H1 (cell line): ENCODE measurements around the gene KRT84. TPM values are rescaled to one million over a fixed set of nuclear protein-coding genes. Genes with fewer than 3 reads are reported as not detected.

Source experiments
- CTCF ChIA-PET: fragments of 300-600 bp; sonication (Branson Sonifier 250); formaldehyde crosslinking; loops from one replicate; lab custom pipeline; 2021; ENCODE audit not compliant: partially characterized antibody; lab: Charles Lee
- POLR2A ChIA-PET: fragments of 300-600 bp; sonication (Branson Sonifier 250); formaldehyde crosslinking; loops from one replicate; lab custom pipeline; 2021; ENCODE audit warnings: inconsistent platforms; ENCODE audit not compliant: partially characterized antibody; lab: Charles Lee
- DNase-seq, 2 experiments: peaks; one replicate each; pipeline versions ENCODE4 v3.0.0 to v3.0.0-alpha.2; 2010 to 2022; ENCODE audit warnings: low spot score in 2 of 2, low read depth in 1 of 2, mixed read lengths in 1 of 2
- FAIRE-seq: peaks from 2 replicates; lab custom pipeline; 2011; peaks lifted over from hg19 to GRCh38; lab: Jason Lieb, UNC
- H2AFZ ChIP-seq: 2 replicates; pipeline ENCODE4 v1.8.1; 2012; ENCODE audit warnings: low read length, inconsistent platforms
- H2AK5ac ChIP-seq: 2 replicates; pipeline ENCODE4 v1.6.1; 2013; ENCODE audit warnings: low read depth, low read length
- H2BK120ac ChIP-seq: replicated peaks from 2 replicates; pipeline ENCODE3; 2013; ENCODE audit warnings: low read depth, low read length, inconsistent platforms
- H2BK12ac ChIP-seq: 2 replicates; pipeline ENCODE4 v1.6.1; 2013; ENCODE audit warnings: low read depth, low read length
- H2BK15ac ChIP-seq: 2 replicates; pipeline ENCODE4 v1.6.1; 2013; ENCODE audit warnings: low read length
- H2BK20ac ChIP-seq: 2 replicates; pipeline ENCODE4 v1.6.1; 2013; ENCODE audit warnings: low read length
- H2BK5ac ChIP-seq: 2 replicates; pipeline ENCODE4 v1.6.1; 2013; ENCODE audit warnings: low read depth, low read length
- H3K14ac ChIP-seq: 2 replicates; pipeline ENCODE4 v1.6.1; 2013; ENCODE audit warnings: inconsistent platforms; ENCODE audit not compliant: insufficient read length
- H3K18ac ChIP-seq: 2 replicates; pipeline ENCODE4 v1.6.1; 2013; ENCODE audit warnings: low read length; ENCODE audit errors: extremely low read depth
- H3K23ac ChIP-seq: 2 replicates; pipeline ENCODE4 v1.6.1; 2013; ENCODE audit warnings: inconsistent platforms; ENCODE audit not compliant: insufficient read length
- H3K23me2 ChIP-seq: 2 replicates; pipeline ENCODE4 v1.6.1; 2013; ENCODE audit warnings: low read depth, low read length
- H3K27ac ChIP-seq: 2 replicates; pipeline ENCODE4 v1.6.1; 2011; ENCODE audit warnings: low read depth, low read length, inconsistent platforms
- H3K27me3 ChIP-seq, 4 experiments: replicated peaks in 1 of 4; 1 replicate in 1 of 4; 2 replicates in 3 of 4; pipeline versions ENCODE4 v1.6.1 to v1.8.1; 2011 to 2013; ENCODE audit warnings: low read length in 3 of 4, mild to moderate bottlenecking in 3 of 4, inconsistent platforms in 2 of 4, mixed read lengths in 2 of 4, moderate library complexity in 1 of 4; ENCODE audit not compliant: control insufficient read depth in 3 of 4, insufficient read depth in 3 of 4; ENCODE audit errors: extremely low read depth in 1 of 4
- H3K36me3 ChIP-seq, 4 experiments: 2 replicates each; pipeline versions ENCODE4 v1.6.1 to v1.8.1; 2011 to 2013; ENCODE audit warnings: mild to moderate bottlenecking in 4 of 4, low read length in 3 of 4, moderate library complexity in 2 of 4, control low read depth in 1 of 4, inconsistent platforms in 1 of 4; ENCODE audit not compliant: insufficient read depth in 4 of 4, control insufficient read depth in 2 of 4
- H3K4ac ChIP-seq: replicated peaks from 2 replicates; pipeline ENCODE3; 2013; ENCODE audit warnings: low read length, low read depth, mixed read lengths, inconsistent platforms; ENCODE audit not compliant: insufficient read length
- H3K4me1 ChIP-seq, 4 experiments: replicated peaks in 1 of 4; 1 replicate in 1 of 4; 2 replicates in 3 of 4; pipeline versions ENCODE4 v1.6.1 to v1.8.1; 2011 to 2013; ENCODE audit warnings: low read length in 3 of 4, inconsistent platforms in 2 of 4, mixed read lengths in 1 of 4; ENCODE audit not compliant: insufficient read depth in 4 of 4, control insufficient read depth in 3 of 4
- H3K4me2 ChIP-seq, 2 experiments: 2 replicates each; pipeline versions ENCODE4 v1.6.1 to v1.8.1; 2011 to 2013; ENCODE audit warnings: low read depth in 2 of 2, low read length in 2 of 2, control low read depth in 1 of 2, inconsistent platforms in 1 of 2, mild to moderate bottlenecking in 1 of 2; ENCODE audit not compliant: insufficient read depth in 1 of 2
- H3K4me3 ChIP-seq, 4 experiments: fragments of 200-600, 300-600 bp in 1 of 4; sonication (generic), shearing (Covaris generic), sonication (Bioruptor Twin) in 1 of 4; 2 replicates each; pipeline versions ENCODE4 v1.5.1 to v1.8.1; 2011 to 2016; ENCODE audit warnings: low read length in 4 of 4, low read depth in 3 of 4, control low read depth in 2 of 4, inconsistent platforms in 2 of 4, mild to moderate bottlenecking in 2 of 4, mixed read lengths in 1 of 4, moderate library complexity in 1 of 4; ENCODE audit not compliant: insufficient read depth in 2 of 4; ENCODE audit errors: extremely low read depth in 1 of 4
- H3K56ac ChIP-seq: replicated peaks from 2 replicates; pipeline ENCODE3; 2013; ENCODE audit warnings: low read depth, mild to moderate bottlenecking, mixed read lengths, low read length, inconsistent platforms; ENCODE audit not compliant: insufficient read length
- H3K79me1 ChIP-seq: 2 replicates; pipeline ENCODE4 v1.6.1; 2013; ENCODE audit warnings: low read depth, low read length, control low read depth
- H3K79me2 ChIP-seq, 2 experiments: 2 replicates each; pipeline versions ENCODE4 v1.6.1 to v1.8.1; 2012 to 2013; ENCODE audit warnings: low read length in 2 of 2, mild to moderate bottlenecking in 2 of 2, inconsistent platforms in 1 of 2; ENCODE audit not compliant: insufficient read depth in 2 of 2, control insufficient read depth in 1 of 2
- H3K9ac ChIP-seq, 4 experiments: replicated peaks in 1 of 4; 1 replicate in 1 of 4; 2 replicates in 3 of 4; pipeline versions ENCODE4 v1.6.1 to v1.8.1; 2011 to 2013; ENCODE audit warnings: low read depth in 3 of 4, low read length in 3 of 4, control low read depth in 2 of 4, mild to moderate bottlenecking in 2 of 4, moderate library complexity in 2 of 4, inconsistent platforms in 1 of 4; ENCODE audit errors: extremely low read depth in 1 of 4
- H3K9me3 ChIP-seq, 2 experiments: 2 replicates each; pipeline versions ENCODE4 v1.6.1 to v1.8.1; 2012 to 2013; ENCODE audit warnings: mild to moderate bottlenecking in 2 of 2, moderate library complexity in 2 of 2, control low read depth in 1 of 2, inconsistent platforms in 1 of 2, low read depth in 1 of 2, low read length in 1 of 2, mixed read lengths in 1 of 2; ENCODE audit not compliant: insufficient read depth in 2 of 2
- H4K20me1 ChIP-seq, 2 experiments: replicated peaks in 1 of 2; 2 replicates each; pipeline versions ENCODE3 to v1.8.1; 2011 to 2013; ENCODE audit warnings: inconsistent platforms in 2 of 2, low read length in 2 of 2, mild to moderate bottlenecking in 1 of 2; ENCODE audit not compliant: insufficient read depth in 2 of 2, control insufficient read depth in 1 of 2
- H4K5ac ChIP-seq: 2 replicates; pipeline ENCODE4 v1.6.1; 2013; ENCODE audit warnings: low read length, low read depth, mixed read lengths, inconsistent platforms; ENCODE audit not compliant: insufficient read length
- H4K8ac ChIP-seq: 2 replicates; pipeline ENCODE4 v1.8.0; 2013; ENCODE audit warnings: mild to moderate bottlenecking, moderate library complexity, low read length, inconsistent platforms; ENCODE audit not compliant: insufficient read depth; ENCODE audit errors: extremely low read depth
- H4K91ac ChIP-seq: replicated peaks from 2 replicates; pipeline ENCODE3; 2013; ENCODE audit warnings: low read length, mixed read lengths, inconsistent platforms; ENCODE audit not compliant: insufficient read length
- CBX5 ChIP-seq: fragments of 300-800, 300-1000 bp; sonication (generic); IDR thresholded peaks from 2 replicates; pipeline ENCODE4 v1.7.1; 2016; ENCODE audit warnings: antibody characterized with exemption, low read length, low read depth
- CBX8 ChIP-seq: fragments of 300-800, 300-1000 bp; sonication (generic); IDR thresholded peaks from 2 replicates; pipeline ENCODE4 v1.7.1; 2016; ENCODE audit warnings: low read depth, low read length, borderline replicate concordance
- CTCF ChIP-seq, 3 experiments: IDR thresholded peaks; 1 replicate in 2 of 3; 2 replicates in 1 of 3; pipeline versions ENCODE4 v1.5.1 to v1.6.1; 2011; ENCODE audit warnings: low read length in 3 of 3, mild to moderate bottlenecking in 3 of 3, inconsistent platforms in 2 of 3, low read depth in 1 of 3, moderate library complexity in 1 of 3; ENCODE audit not compliant: insufficient read depth in 1 of 3; ENCODE audit errors: control extremely low read depth in 1 of 3
- EP300 ChIP-seq, 2 experiments: IDR thresholded peaks; 1 replicate in 1 of 2; 2 replicates in 1 of 2; pipeline ENCODE4 v1.6.1; 2011 to 2012; ENCODE audit warnings: low read depth in 2 of 2, low read length in 2 of 2, mild to moderate bottlenecking in 2 of 2, borderline replicate concordance in 1 of 2, inconsistent platforms in 1 of 2, moderate library complexity in 1 of 2
- PHF8 ChIP-seq: fragments of 200-600 bp; sonication (generic); conservative IDR thresholded peaks from 2 replicates; pipeline ENCODE4 v1.7.1; 2012; ENCODE audit warnings: low read depth, mild to moderate bottlenecking, inconsistent platforms, low read length, moderate library complexity
- POLR2A ChIP-seq, 2 experiments: IDR thresholded peaks; 1 replicate in 1 of 2; 2 replicates in 1 of 2; pipeline ENCODE4 v1.6.1; 2011; ENCODE audit warnings: low read depth in 2 of 2, low read length in 2 of 2, mild to moderate bottlenecking in 2 of 2; ENCODE audit errors: control extremely low read depth in 1 of 2
- RBBP5 ChIP-seq: IDR thresholded peaks from 2 replicates; pipeline ENCODE4 v1.7.1; 2012; ENCODE audit warnings: low read depth, mild to moderate bottlenecking, inconsistent platforms, low read length, moderate library complexity, borderline replicate concordance
- RNF2 ChIP-seq: fragments of 200-900, 300-1000 bp; sonication (generic); IDR thresholded peaks from 2 replicates; pipeline ENCODE4 v1.7.1; 2016; ENCODE audit warnings: borderline replicate concordance, low read depth, mild to moderate bottlenecking, antibody characterized with exemption, low read length; ENCODE audit not compliant: poor library complexity, severe bottlenecking; ENCODE audit errors: missing control alignments
- SUZ12 ChIP-seq: fragments of 200-600 bp; sonication (generic); IDR thresholded peaks from 2 replicates; pipeline ENCODE4 v1.6.1; 2012; ENCODE audit warnings: mild to moderate bottlenecking, inconsistent platforms, low read length, moderate library complexity, mixed read lengths
- TEAD4 ChIP-seq: IDR thresholded peaks from 2 replicates; pipeline ENCODE4 v1.6.1; 2012; ENCODE audit warnings: low read depth, low read length, inconsistent platforms, mixed read lengths
- WGBS, 2 experiments: shearing (Covaris generic) in 1 of 2; methylation state at CpG; one replicate each; pipeline versions ENCODE4 v1.1.6 to v1.1.7; 2013 to 2015; ENCODE audit warnings: low lambda C conversion rate in 2 of 2, mixed read lengths in 2 of 2, inconsistent platforms in 1 of 2, low coverage in 1 of 2, missing lambda C conversion rate in 1 of 2; ENCODE audit not compliant: insufficient replicate concordance in 2 of 2, insufficient coverage in 1 of 2, insufficient read length in 1 of 2; ENCODE audit errors: extremely low coverage in 1 of 2, missing lambda C conversion rate in 1 of 2; 5-methylcytosine and 5-hydroxymethylcytosine counted together
- polyA plus RNA-seq, 7 experiments: library from polyadenylated mRNA; depleted of rRNA in 3 of 7; stranded (reverse) in 5 of 7; unstranded in 2 of 7; fragments of >200 nt in 5 of 7; fragments of 200-250 nt in 2 of 7; gene quantifications; 1 replicate in 5 of 7; 2 replicates in 1 of 7; 4 replicates in 1 of 7; pipeline versions ENCODE4 v1.2.1 to v1.2.3, GENCODE V29; 2011 to 2013; ENCODE audit warnings: missing spikeins in 2 of 7, mixed read lengths in 2 of 7
- total RNA-seq: library from RNA; stranded (reverse); fragmentation: NEBNext Ultra II Directional; extraction: Animal tissue kit (Norgen Biotek cat#: 25700); gene quantifications from 2 replicates; pipeline ENCODE4 v1.2.1, GENCODE V29; 2021

Gene KRT84
- total and polyA plus RNA-seq, 2 of the 8 experiments (the other 6 are each of a cell fraction or from before 2014, with no cell fraction given) = not detected

- ChIA-PET POLR2A (no interaction called here), CTCF (interaction anchor here (0.7 to 6.7 kb wide), 22 partner anchors 7 to 515 kb away, joined by 3 to 88 read pairs (median 4); no protein-coding TSS in a partner anchor)
- Histone ChIP-seq H3K36me3 (no peaks in the 10 kb centered on the region), H3K79me2 (no peaks in the 10 kb centered on the region), H3K4me2 (no peak overlapping the region), H2BK120ac (no peak overlapping the region), H2BK5ac (no peak overlapping the region), H3K23me2 (no peaks in the 10 kb centered on the region), H2BK20ac (no peak overlapping the region), H3K18ac (no peak overlapping the region), H4K91ac (no peak overlapping the region), H2BK15ac (no peak overlapping the region), H3K4me3 (no peak overlapping the region), H4K5ac (no peak overlapping the region), H3K79me1 (no peaks in the 10 kb centered on the region), H2AFZ (no peak overlapping the region), H3K4me1 (no peaks in the 10 kb centered on the region), H3K14ac (no peak overlapping the region), H3K27ac (no peak overlapping the region), H2BK12ac (no peak overlapping the region), H2AK5ac (no peak overlapping the region), H3K9me3 (no peaks in the 10 kb centered on the region), H3K23ac (no peak overlapping the region), H3K4ac (no peak overlapping the region), H3K56ac (no peak overlapping the region), H4K8ac (no peak overlapping the region), H3K9ac (no peak overlapping the region), H4K20me1 (peaks cover 0 to 2% of the 10 kb centered on the region in 2 experiments), H3K27me3 (no peaks in the 10 kb centered on the region)
- DNase-seq (no peak), FAIRE-seq (no peak)
- WGBS, 2 experiments = 88% methylated on average over 13 of the region's 14 CpGs; no CpG with 5 or more reads in 1 of the 2 experiments
- TF ChIP-seq PHF8 (no peak), EP300 (IDR thresholded peaks at IDR 0.05; ENCODE audit: borderline replicate concordance in 1 of 2, low read depth in 2 of 2, low read length in 2 of 2) (no peak), SUZ12 (no peak), CBX5 (no peak), POLR2A (IDR thresholded peaks at IDR 0.05; ENCODE audit: control extremely low read depth in 1 of 2, low read depth in 2 of 2, low read length in 2 of 2) (no peak), CTCF (IDR thresholded peaks at IDR 0.05; ENCODE audit: control extremely low read depth in 1 of 3, insufficient read depth in 1 of 3, low read depth in 1 of 3, low read length in 3 of 3) (no peak), CBX8 (no peak), RNF2 (no peak), TEAD4 (no peak), RBBP5 (no peak)
Observed at GRCh38 chr12:52364901-52365489, 20.5 kb downstream of the KRT84 start.
